GM18511 (cell line): ENCODE measurements around the gene AVPR1B.

Source experiments
- ATAC-seq: cut with Tn5 transposase; IDR thresholded peaks from one replicate; pipeline ENCODE4 v1.9.1; 2021; ENCODE audit warnings: mild to moderate bottlenecking, moderate library complexity; ENCODE audit not compliant: unreplicated experiment

Gene AVPR1B

DNA sequence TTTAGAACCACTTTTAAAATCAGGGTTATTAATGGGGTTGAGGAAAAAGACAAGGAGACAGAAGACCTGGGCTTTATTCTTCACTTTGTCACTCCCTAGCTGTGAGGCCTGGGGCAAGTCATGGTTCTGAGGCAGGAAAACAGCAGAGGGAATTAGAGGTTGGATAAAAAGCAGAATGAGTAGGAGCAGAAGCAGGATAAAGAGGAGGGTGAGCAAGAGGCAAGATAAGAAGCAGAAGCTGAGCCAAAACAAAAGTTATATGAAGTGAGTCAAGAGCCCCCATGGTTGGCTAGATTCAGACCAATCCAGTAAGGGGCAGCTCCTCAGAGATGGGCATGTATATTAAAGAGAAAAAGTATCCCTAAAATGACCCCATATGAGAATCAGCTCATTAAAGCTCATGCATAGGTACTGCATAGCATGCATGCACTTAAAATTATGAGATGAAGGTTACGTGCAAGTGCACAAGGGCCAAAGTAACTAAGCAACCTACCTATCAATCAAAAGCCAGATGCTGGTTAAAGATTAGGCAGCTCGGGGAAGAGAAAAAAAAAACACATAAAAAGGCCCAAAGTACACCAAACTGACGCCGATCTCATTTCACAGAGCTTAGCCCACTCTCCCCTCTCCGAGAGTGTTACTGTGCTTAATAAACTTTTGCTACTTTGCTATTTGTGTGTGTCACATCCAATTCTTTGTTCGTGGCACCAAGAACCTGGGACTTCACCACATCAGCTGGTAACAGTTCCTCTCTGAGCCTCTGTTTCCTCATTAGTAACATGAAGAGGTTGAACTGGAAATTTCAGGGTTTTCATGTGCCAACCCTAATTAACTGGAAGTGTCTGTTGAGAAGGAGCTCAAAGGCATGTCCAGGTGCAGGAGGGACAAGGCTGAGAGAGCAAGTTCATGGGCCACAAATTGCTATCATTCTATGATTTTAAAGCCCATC, 2.2 kb downstream of the AVPR1B start:
- ATAC-seq: no peak

DNA sequence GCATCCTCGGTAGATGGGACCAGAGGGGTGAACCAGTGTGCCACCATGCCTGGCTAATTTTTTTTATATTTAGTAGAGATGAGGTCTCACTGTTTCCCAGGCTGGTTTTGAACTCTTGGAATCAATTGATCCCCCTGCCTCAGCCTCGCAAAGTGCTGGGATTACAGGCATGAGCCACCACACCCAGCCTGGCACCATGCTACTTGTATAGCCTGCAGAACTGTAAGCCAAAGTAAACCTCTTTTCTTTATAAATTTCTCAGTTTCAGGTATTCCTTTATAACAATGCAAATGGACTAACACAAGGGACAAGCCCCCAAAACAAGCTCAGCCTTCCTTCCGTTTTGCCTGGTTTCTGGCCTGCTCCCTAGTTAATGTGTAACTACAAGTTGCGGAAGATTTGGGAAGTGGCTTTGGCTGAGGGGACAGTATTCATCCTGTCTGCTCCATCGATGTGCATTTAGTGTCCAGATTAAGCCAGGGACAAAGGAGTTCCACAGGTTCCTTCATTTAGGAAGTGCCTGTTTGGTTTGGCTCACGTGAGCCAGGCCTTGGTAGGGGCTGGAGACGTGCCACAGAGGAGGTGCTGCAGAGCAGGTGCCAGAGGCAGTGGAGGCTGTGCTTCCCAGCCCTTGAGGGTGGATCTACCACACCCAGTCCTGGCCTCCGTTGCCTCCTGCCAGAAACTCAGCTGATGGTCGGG, 4.4 kb downstream of the AVPR1B start:
- no peak for ATAC-seq

GRCh38 chr1:206111271-206111927, 5.8 kb downstream of the AVPR1B start:
- ATAC-seq: no peak

GRCh38 chr1:206110820-206111219, 6.4 kb downstream of the AVPR1B start:
- no peak for ATAC-seq

DNA sequence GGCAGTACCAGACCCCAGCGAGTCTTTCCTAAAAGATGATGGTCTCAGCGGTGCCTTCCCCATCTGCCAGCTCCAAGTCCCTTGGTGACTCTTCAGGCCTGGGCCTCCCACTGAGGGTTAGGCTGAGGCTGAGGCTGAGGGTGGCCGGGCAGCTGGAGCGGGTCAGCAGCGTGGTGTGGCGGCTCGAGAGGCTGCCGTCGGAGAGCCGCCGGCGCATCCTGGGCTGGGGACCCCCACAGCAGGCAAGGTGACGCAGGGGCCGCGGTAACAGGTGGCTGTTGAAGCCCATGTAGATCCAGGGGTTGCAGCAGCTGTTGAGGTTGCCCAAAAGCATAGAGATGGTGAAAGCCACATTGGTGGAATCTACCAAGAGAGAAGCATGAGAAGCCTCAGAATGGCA, 7.0 kb downstream of the AVPR1B start:
- ATAC-seq: no peak

- no peak for ATAC-seq
Measured at GRCh38 chr1:206109718-206110117, 7.5 kb downstream of the AVPR1B start.

- ATAC-seq: no peak
Measured at GRCh38 chr1:206108635-206109034, 8.6 kb downstream of the AVPR1B start.

DNA sequence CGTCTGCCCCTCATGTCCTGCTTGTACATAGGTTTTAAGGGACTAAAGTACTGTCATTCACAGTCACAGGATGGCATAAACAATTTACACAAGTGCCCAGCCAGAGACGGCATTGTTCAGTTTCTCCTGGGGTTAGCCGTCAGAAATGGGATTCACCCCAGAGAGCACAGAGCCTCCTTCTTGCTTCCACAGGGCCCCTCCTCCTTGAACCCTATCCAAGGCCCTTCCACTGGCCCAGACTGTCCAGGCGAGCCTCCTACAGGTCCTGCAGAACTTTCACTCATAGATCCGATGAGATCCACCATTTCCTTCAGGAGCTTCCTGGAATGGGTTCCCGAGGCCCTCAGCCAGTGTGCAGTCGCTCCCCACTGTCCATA, 10.0 kb downstream of the AVPR1B start:
- no peak for ATAC-seq

DNA sequence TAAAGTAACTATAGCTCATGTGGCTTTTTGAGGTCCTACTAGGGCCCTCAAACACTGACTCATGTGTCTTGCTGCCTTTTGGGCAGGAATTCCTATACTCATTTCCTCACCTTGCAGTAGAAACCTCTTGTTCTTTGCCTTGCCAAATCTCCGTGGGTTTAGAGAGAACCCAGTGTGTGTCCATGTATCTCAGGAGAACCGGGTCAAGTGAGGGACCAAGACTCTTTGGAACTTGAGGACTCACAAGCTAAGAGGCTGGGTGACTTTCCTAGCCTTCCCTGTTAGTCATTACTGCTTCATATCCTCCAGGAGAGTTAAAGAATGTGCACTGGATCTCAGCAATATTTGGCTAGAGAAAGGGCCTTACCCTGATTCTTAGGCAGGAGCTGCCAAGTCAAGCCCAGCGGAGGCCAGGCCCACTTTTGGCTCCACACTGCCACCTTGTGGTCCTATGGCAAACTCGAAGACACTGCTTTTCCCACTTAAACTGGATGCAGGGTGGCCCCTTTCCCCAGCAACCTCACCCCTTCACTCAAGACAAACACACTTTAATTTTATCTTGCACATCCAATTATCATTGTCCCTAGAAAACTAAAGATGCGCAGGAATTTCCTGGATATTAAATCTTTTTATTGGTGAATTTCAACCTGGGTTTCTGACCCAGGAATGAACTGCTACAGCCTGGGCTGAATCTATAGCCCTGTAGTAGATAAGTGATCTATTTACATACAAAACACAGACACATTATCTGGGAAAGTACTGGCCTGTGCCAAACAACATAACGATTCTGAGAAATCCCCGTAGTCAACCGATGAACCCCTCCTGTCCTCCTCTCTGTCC, 10.6 kb downstream of the AVPR1B start:
- ATAC-seq: no peak

- no peak for ATAC-seq
Measured at GRCh38 chr1:206105464-206105995, 11.7 kb downstream of the AVPR1B start.

GRCh38 chr1:206103979-206104378, 13.2 kb downstream of the AVPR1B start:
- ATAC-seq: no peak

DNA sequence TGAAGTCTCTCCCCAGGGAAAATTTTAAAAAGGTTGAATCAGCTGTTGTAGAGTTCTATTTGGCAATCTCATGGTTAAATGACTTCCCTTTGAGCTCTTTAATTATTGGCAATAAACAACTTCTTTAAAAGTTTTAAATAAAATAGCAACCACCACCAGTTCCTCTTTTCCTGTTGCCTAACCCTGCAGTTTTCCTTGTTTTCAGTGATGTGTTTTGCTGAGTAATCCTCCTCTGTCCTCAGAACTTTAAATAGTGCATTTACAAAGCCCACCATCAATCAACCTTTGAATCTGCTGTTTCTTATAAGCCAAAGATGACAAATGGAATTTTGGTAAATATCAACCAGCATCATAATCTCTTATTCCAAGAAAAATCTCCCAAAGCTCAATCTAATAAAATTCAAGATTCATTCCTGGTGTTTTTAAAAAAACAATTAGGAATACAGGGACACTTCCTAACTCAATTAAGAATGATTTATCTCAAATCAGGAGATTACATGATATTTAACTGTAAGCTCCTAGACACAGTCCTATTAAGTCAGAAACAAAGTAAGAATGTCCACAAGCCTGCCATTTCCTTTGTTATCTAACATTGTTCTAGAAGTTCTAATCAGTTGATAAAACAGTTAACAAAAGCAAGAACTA, 14.8 kb downstream of the AVPR1B start:
- ATAC-seq: no peak

DNA sequence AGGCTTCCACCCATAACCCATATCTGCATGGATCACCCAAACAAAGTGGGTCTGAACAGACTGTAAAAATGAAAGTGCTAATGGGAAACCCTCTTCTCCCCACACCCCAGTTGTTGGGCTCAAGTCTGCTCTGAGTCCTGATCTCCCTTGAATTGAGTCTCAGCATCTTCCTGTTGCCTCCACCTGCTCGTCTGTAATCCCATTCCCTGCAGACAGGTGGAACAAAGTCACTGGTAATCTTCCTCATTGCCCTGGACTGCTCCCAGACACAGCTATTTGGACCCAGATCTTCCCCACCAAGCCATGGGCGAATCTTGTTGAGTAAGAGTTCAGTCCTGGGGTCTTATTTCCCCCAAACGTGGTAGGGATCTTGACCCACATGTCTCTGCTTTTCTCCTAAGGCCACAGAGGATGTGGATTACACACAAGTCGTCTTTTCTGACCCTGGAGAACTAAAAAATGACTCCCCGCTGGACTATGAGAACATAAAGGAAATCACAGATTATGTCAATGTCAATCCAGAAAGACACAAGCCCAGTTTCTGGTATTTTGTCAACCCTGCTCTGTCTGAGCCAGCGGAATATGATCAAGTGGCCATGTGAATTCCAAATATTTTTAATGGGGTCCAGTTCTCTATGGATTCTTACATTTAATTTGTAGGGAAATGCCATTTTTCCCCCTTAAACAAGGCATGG, 15.7 kb downstream of the AVPR1B start:
- no peak for ATAC-seq

GRCh38 chr1:206100226-206100815, 16.9 kb downstream of the AVPR1B start:
- ATAC-seq: no peak

DNA sequence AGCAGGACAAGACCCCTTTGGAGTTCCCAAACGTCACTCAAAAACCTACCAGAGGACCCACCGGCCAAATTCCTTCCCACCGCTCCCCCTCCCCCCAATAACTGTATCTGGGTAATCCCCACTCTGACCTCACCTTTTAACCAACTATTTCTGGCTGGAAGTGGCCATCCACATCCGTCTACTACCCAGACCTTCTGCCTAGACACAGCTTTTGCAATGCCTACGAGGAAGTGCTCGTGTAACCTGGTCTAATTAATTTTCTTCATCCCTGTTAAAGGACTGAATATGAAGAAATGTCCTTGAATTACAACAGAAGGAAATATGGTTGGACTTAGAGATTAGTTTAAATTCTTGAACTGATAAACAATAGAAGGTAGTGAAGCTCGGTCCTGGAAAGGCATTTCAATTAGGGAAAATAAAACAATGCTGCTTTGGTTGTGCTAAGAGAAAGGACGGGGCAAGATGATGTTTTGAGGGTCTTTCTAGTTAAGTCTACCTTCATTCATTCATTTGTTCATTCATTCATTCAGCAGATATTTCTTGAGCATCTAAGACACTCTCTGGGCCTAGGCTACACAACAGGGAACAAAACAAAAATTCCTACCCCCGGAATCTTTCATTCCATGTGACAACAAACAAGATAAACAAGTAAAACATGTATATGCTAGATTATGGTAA, 18.8 kb downstream of the AVPR1B start:
- ATAC-seq: no peak

GRCh38 chr1:206097381-206097780, 19.8 kb downstream of the AVPR1B start:
- no peak for ATAC-seq

DNA sequence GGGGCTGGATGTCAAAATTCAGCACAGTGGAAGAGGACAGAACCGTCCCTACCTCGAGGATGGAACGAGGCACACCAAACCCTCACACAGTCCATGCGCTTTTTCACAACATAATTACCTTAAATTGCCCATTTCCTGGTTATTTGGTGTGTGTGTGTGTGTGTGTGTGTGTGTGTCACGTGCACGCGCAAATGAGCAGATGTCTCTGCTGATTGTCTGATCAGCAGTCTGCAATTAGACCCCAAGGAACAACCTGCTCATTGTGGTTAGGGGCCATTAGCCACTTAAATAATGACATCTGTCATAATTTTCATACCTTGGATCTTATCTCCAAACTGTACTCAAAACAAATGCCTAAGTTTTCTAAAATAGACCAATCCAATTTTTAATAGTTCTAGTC, 23.2 kb downstream of the AVPR1B start:
- no peak for ATAC-seq

DNA sequence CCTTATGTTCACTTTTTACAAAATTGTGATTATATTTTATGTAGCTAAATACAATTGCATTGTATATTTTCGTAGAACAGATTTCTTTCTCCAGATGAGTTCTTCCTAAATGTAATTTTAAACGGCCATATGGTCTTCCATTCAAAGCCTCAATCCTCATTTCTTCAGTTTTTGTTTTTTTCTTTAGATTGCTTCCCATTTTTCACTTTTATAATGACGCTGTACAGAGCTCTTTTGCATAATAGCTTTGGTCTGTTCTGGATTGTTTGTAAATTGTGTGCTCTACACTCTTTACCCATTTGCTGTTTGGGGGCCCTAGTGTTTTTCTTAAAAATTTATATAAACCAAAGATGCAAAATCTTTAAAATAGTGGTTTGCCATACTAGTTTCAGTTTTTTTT, 27.8 kb downstream of the AVPR1B start:
- no peak for ATAC-seq

GRCh38 chr1:206087091-206087490, 30.1 kb downstream of the AVPR1B start:
- no peak for ATAC-seq
